IMR-90 (cell line): ENCODE data around the gene SOX12. TPM values are rescaled to one million over a fixed set of nuclear protein-coding genes. Genes with fewer than 3 reads are reported as not detected.

Source experiments
- ATAC-seq: fragments of 200-7000 bp; cut with Tn5 transposase; 2 replicates; pipeline ENCODE4 v1.9.1; 2020; ENCODE audit warnings: low read depth, mild to moderate bottlenecking, moderate library complexity
- BruUV-seq: library from RNA; stranded (reverse); fragments of 400-500 nt; replicated peaks from 2 replicates; lab custom pipeline; 2021; lab: Mats Ljungman, UMichigan
- CTCF ChIA-PET: fragments of 300-600 bp; formaldehyde crosslinking; extraction: SDS; loops from one replicate; lab custom pipeline; 2021; ENCODE audit warnings: antibody characterized with exemption; lab: Yijun Ruan, JAX
- POLR2A ChIA-PET: fragments of 300-600 bp; sonication (Branson Sonifier 250); formaldehyde crosslinking; loops from one replicate; lab custom pipeline; 2022; ENCODE audit warnings: antibody characterized with exemption; ENCODE audit not compliant: unreplicated experiment; lab: Charles Lee
- DNase-seq: peaks from one replicate; pipeline ENCODE4 v3.0.0; 2013
- H2AFZ ChIP-seq: replicated peaks from 2 replicates; pipeline ENCODE3; 2013; ENCODE audit warnings: low read length, mild to moderate bottlenecking; ENCODE audit not compliant: poor library complexity
- H2AK5ac ChIP-seq: 2 replicates; pipeline ENCODE4 v1.6.1; 2013; ENCODE audit warnings: low read depth, low read length, inconsistent platforms
- H2AK9ac ChIP-seq: replicated peaks from 2 replicates; pipeline ENCODE3; 2013; ENCODE audit warnings: mild to moderate bottlenecking, low read depth, low read length, moderate library complexity; ENCODE audit not compliant: poor library complexity
- H2BK120ac ChIP-seq: 2 replicates; pipeline ENCODE4 v1.6.1; 2013; ENCODE audit warnings: low read depth, low read length, inconsistent platforms
- H2BK15ac ChIP-seq: 3 replicates; pipeline ENCODE4 v1.6.1; 2013; ENCODE audit warnings: low read depth, low read length, inconsistent platforms
- H2BK20ac ChIP-seq: 2 replicates; pipeline ENCODE4 v1.6.1; 2013; ENCODE audit warnings: low read depth, mild to moderate bottlenecking, inconsistent platforms, low read length, moderate library complexity
- H2BK5ac ChIP-seq: 2 replicates; pipeline ENCODE4 v1.6.1; 2013; ENCODE audit warnings: mild to moderate bottlenecking, low read depth, low read length, inconsistent platforms; ENCODE audit not compliant: poor library complexity, severe bottlenecking
- H3K14ac ChIP-seq: replicated peaks from 2 replicates; pipeline ENCODE4 v1.6.1; 2013; ENCODE audit warnings: low read depth, low read length, inconsistent platforms
- H3K18ac ChIP-seq: 2 replicates; pipeline ENCODE4 v1.6.1; 2013; ENCODE audit warnings: low read depth, low read length, control low read depth
- H3K23ac ChIP-seq: 2 replicates; pipeline ENCODE4 v1.6.1; 2013; ENCODE audit warnings: low read depth, low read length, inconsistent platforms
- H3K27ac ChIP-seq: 2 replicates; pipeline ENCODE4 v1.5.1; 2013; ENCODE audit warnings: mild to moderate bottlenecking, control low read depth, low read length; ENCODE audit not compliant: insufficient read depth
- H3K27me3 ChIP-seq: 2 replicates; pipeline ENCODE4 v1.6.1; 2013; ENCODE audit warnings: low read length; ENCODE audit not compliant: control insufficient read depth, insufficient read depth
- H3K36me3 ChIP-seq: 2 replicates; pipeline ENCODE4 v1.6.1; 2013; ENCODE audit warnings: low read length, mixed read lengths; ENCODE audit not compliant: control insufficient read depth, insufficient read depth
- H3K4ac ChIP-seq: 2 replicates; pipeline ENCODE4 v1.6.1; 2013; ENCODE audit warnings: low read depth, low read length, inconsistent platforms
- H3K4me1 ChIP-seq: 2 replicates; pipeline ENCODE4 v1.6.1; 2013; ENCODE audit warnings: low read length, mixed read lengths; ENCODE audit not compliant: control insufficient read depth, insufficient read depth
- H3K4me2 ChIP-seq: 2 replicates; pipeline ENCODE4 v1.6.1; 2013; ENCODE audit warnings: low read depth, mild to moderate bottlenecking, control low read depth, low read length, moderate library complexity
- H3K4me3 ChIP-seq: 2 replicates; pipeline ENCODE4 v1.5.1; 2013; ENCODE audit warnings: low read depth, mild to moderate bottlenecking, control low read depth, low read length, moderate library complexity; ENCODE audit not compliant: insufficient read depth
- H3K56ac ChIP-seq: 2 replicates; pipeline ENCODE4 v1.6.1; 2013; ENCODE audit warnings: low read length, inconsistent platforms; ENCODE audit not compliant: insufficient read depth; ENCODE audit errors: extremely low read depth
- H3K79me1 ChIP-seq, 2 experiments: 2 replicates each; pipeline ENCODE4 v1.6.1; 2013; ENCODE audit warnings: low read length in 2 of 2, inconsistent platforms in 1 of 2, low read depth in 1 of 2
- H3K9ac ChIP-seq: 2 replicates; pipeline ENCODE4 v1.6.1; 2013; ENCODE audit warnings: low read depth, low read length, control low read depth
- H3K9me1 ChIP-seq: 2 replicates; pipeline ENCODE4 v1.6.1; 2013; ENCODE audit warnings: low read length, inconsistent platforms; ENCODE audit not compliant: insufficient read depth
- H3K9me3 ChIP-seq: 2 replicates; pipeline ENCODE4 v1.6.1; 2013; ENCODE audit warnings: low read length; ENCODE audit not compliant: control insufficient read depth, insufficient read depth
- H4K20me1 ChIP-seq: 2 replicates; pipeline ENCODE4 v1.6.1; 2013; ENCODE audit warnings: low read length, inconsistent platforms; ENCODE audit not compliant: insufficient read depth
- H4K5ac ChIP-seq: 2 replicates; pipeline ENCODE4 v1.6.1; 2013; ENCODE audit warnings: mild to moderate bottlenecking, low read depth, low read length, control low read depth
- H4K8ac ChIP-seq, 2 experiments: 2 replicates each; pipeline ENCODE4 v1.6.1; 2013; ENCODE audit warnings: low read depth in 2 of 2, low read length in 2 of 2, control low read depth in 1 of 2, inconsistent platforms in 1 of 2
- H4K91ac ChIP-seq: 2 replicates; pipeline ENCODE4 v1.6.1; 2013; ENCODE audit warnings: low read depth, low read length, inconsistent platforms; ENCODE audit not compliant: insufficient read depth
- CTCF ChIP-seq: conservative IDR thresholded peaks from 2 replicates; pipeline ENCODE4 v1.5.1; 2012; ENCODE audit warnings: mild to moderate bottlenecking, low read depth, low read length, improper control_type of control experiment
- FOS ChIP-seq: fragments of 150-350 bp; IDR thresholded peaks from 2 replicates; pipeline ENCODE4 v1.6.1; 2016; ENCODE audit warnings: low read depth, low read length
- MXI1 ChIP-seq: IDR thresholded peaks from 2 replicates; pipeline ENCODE4 v1.6.1; 2012; ENCODE audit warnings: low read depth, mild to moderate bottlenecking, low read length, moderate library complexity, borderline replicate concordance
- WGBS, 2 experiments: methylation state at CpG; one replicate each; pipeline versions ENCODE4 v1.1.5 to v1.1.7; 2013; ENCODE audit warnings: missing lambda C conversion rate in 2 of 2; ENCODE audit not compliant: insufficient read length in 1 of 2; ENCODE audit errors: extremely low coverage in 2 of 2; 5-methylcytosine and 5-hydroxymethylcytosine counted together
- dilution Hi-C: fragments of 300-500 bp; cut with HindIII; formaldehyde crosslinking; loops from one replicate; pipeline ENCODE4 v1.14.3; 2018; ENCODE audit warnings: low sequenced_read_pairs; ENCODE audit not compliant: unreplicated experiment
- in situ Hi-C: fragments of 300-500 bp; cut with MboI; formaldehyde crosslinking; loops from 3 replicates; pipeline ENCODE4 v1.14.3; 2019; ENCODE audit warnings: low sequenced_read_pairs, inconsistent platforms, mixed read lengths
- intact Hi-C: fragments of 100-400 bp; cut with micrococcal nuclease; formaldehyde crosslinking; loops from 2 replicates; pipeline ENCODE4 v1.10.0; 2022
- polyA plus RNA-seq, 3 experiments: library from polyadenylated mRNA; depleted of rRNA; stranded (reverse); fragments of >200 nt; gene quantifications; 2 replicates each; pipeline ENCODE4 v1.2.3, GENCODE V29; 2012; ENCODE audit warnings: low replicate concordance in 1 of 3
- total RNA-seq: library from RNA; depleted of rRNA; stranded (reverse); fragments of >200 nt; gene quantifications from 2 replicates; pipeline ENCODE4 v1.2.3, GENCODE V29; 2012

Gene SOX12
- total and polyA plus RNA-seq, 2 of the 4 experiments (the other 2 are of a cell fraction), result 1.1 to 6.2 TPM

- Histone ChIP-seq H3K4me3 (no peak overlapping the region), H2AFZ (peak overlapping the region; percentile 64), H2AK9ac (peak overlapping the region; percentile 1), H3K4me2 (no peak overlapping the region), H4K91ac (peak overlapping the region; percentile 88), H3K79me1 (no peaks in the 10 kb centered on the region; a peak in 1 of 4 replicates), H2AK5ac (peak overlapping the region; percentile 77), H3K14ac (peak overlapping the region; percentile 81), H3K9ac (0 out of 2 replicates have a peak overlapping the region, but pooled peaks have one; percentile 22), H4K5ac (0 out of 2 replicates have a peak overlapping the region, but pooled peaks have one; percentile 8), H3K9me1 (peaks cover 14% of the 10 kb centered on the region), H2BK120ac (peak overlapping the region; percentile 82), H4K8ac (peak overlapping the region; percentile 24 to 45), H2BK5ac (peak overlapping the region; percentile 18), H2BK20ac (peak overlapping the region; percentile 61), H3K36me3 (no peaks in the 10 kb centered on the region), H4K20me1 (no peaks in the 10 kb centered on the region), H3K23ac (peak overlapping the region; percentile 3; the same call in 1 of the 2 replicates), H3K18ac (no peak overlapping the region), H3K27me3 (no peaks in the 10 kb centered on the region), H3K4me1 (peaks cover 26% of the 10 kb centered on the region), H2BK15ac (peak overlapping the region; percentile 95; the same call in 2 of the 3 replicates), H3K9me3 (no peaks in the 10 kb centered on the region), H3K56ac (no peak overlapping the region; the same call in 1 of the 2 replicates), H3K4ac (peak overlapping the region; percentile 71), H3K27ac (no peak overlapping the region)
- ChIA-PET POLR2A (no interaction called here), CTCF (interaction anchor here (1.4 kb wide), 1 partner anchor 9 kb away, joined by 9 read pairs; no protein-coding TSS in a partner anchor)
- BruUV-seq, result no TSS peak
- dilution Hi-C loops, result no loop called here
- WGBS, 2 experiments, result 88% methylated on average over 11 of the region's 13 CpGs; no CpG with 5 or more reads in 1 of the 2 experiments
- ATAC-seq, result no peak
- DNase-seq, result peak; percentile 36
- TF ChIP-seq FOS (no peak), MXI1 (no peak), CTCF (no peak)
- intact Hi-C loops, result no loop called here
- in situ Hi-C loops, result no loop called here
Observed at GRCh38 chr20:363319-364078, 38.1 kb downstream of the SOX12 start.
